Posterior cingulate gyrus (tissue), 11 donors: Measurements from ENCODE around the gene MNDA.
A peak's percentile ranks its signal among the peaks of the same experiment; 100 is the strongest.

Source experiments
- DNase-seq, 10 donors: peaks; one replicate each; pipeline versions ENCODE4 v3.0.0 to v3.0.0-alpha.2; 2020 to 2021; ENCODE audit warnings: mixed read lengths in 3 of 10
- intact Hi-C: fragments of 100-400 bp; cut with DNase I; formaldehyde crosslinking; loops from one replicate; pipeline ENCODE4 v1.15.1; 2023

MNDA gene

DNA sequence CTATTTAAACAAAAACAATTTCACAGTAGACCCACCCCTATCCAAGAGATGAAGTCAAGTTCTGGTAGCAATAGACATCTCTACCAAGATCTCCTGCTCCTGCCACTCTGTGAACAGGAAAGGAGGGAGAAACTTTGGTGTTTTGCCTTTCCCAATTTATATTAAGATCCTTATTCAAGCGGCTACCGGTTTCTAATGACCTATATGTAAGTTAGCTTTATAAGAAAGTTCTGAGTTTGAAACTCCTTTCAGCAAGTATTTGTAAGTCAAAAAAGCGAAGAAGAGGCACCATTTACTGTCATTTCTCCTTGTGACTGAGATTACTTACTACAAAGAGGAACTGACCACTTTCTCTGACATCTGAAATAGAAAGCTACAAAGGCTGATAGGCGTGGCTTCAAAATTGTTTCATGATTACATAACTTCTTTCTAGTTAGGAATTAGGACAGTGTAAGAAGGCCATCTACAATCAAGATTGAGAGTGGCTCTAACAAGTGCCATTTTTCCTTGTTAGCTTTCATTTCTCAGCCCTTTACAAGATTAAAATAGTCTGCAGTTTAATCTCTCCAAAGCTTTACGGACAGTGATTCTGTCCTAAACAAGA lies at the start of gene MNDA:
Gene MNDA (plus strand): TSS at position 448 of the 604 bp plus-strand sequence. CDS start 10,803 bp downstream, outside the sequence.
- intact Hi-C loops = no loop called here
- DNase-seq = no peak

DNA sequence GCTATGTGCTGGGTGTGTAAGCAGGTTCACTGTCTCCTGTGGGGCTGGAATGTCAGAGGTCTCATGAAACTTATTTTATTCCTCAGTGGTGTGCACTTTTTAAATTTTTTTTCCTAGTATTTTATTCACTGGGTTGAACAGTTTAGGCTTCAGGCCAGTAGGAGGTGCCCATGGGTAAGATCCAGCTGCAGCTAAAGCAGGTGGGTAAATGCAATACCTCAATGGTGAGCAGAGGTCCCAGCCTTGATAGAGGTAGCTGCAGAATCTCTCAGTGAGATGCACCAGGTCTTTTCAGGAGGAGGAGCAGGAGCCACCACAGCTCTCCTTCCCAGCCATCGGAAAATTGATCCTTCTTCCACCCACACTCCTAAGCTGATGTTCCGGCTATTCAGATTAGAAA lies 37.5 kb upstream of the MNDA start:
- no peak for DNase-seq
- intact Hi-C loops = no loop called here

DNA sequence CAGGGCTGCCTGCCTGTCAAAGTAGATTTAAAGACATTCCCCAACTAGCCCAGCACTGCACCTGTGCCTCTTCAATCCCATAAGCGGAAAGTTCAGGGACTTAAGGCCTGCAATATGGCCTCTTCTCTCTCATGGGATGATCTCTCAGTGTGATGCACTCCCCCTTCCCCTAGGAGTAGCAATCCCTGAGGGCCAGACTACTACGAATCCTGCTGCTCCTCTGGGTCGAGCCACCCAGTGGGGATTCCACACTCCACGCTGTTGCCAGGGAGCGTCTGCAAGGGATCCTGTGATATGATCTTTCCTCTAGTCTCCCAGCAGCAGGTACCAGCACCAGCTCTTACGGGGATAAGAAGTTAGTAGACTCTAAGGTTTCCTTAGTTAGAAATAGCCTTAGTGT lies 36.9 kb upstream of the MNDA start:
- intact Hi-C loops = no loop called here
- no peak for DNase-seq

DNA sequence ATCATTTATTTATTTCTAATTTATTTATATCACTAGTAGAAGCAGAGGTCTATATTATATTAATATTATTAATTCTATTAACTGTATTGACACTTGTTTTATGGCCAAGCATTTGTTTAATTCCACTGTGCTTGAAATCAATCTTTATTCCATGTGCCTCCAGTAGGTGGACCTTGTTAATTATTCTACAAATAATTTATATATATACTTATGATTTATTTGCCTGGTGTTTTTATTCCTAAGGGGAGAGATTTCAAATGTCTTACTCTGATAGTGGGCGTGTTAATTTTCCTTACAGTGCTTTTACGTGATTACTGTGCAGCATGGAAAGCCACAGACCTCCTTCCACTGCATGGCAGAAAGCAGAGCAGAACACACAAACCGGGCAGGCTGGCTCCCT lies 32.6 kb upstream of the MNDA start:
- DNase-seq = no peak
- intact Hi-C loops = no loop called here

DNA sequence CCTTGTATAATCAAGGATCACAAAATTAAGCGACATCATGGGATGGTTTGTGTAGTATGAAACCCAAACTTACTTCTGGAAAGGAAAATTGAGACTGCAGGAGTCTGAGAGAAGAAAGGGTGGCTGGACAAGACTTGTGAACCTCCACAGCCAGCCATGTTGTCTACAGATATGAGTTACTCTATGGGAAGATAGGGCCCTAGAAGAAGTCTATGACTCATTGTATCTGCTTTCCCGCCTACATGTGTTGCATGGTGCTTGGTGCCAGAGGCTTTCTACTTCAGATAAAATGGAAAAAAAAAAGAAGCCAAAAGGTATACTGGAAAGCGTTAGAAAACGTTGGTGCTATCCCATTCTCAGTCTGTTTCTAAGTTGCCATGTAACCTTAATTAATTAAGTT lies 31.5 kb upstream of the MNDA start:
- intact Hi-C loops = no loop called here
- no peak for DNase-seq

DNA sequence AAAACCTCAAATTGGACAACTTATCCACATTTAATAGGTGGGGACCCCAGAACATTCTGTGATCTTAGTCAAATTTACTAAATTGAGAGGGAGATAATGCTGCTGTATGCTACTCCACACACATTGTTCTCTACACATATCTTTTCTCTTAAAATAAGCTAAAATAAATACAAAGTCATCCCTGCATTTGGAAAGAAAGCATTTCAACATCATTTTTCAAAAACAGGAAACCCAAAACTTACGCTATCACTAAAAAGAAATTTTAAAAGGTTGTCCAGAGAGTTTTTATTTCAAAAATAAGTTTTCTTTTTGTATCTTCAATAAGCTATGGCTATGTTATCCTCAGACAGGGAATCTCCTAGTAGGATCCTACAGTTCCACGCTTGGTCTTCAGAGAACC lies 30.6 kb upstream of the MNDA start:
- DNase-seq = no peak
- intact Hi-C loops = no loop called here

DNA sequence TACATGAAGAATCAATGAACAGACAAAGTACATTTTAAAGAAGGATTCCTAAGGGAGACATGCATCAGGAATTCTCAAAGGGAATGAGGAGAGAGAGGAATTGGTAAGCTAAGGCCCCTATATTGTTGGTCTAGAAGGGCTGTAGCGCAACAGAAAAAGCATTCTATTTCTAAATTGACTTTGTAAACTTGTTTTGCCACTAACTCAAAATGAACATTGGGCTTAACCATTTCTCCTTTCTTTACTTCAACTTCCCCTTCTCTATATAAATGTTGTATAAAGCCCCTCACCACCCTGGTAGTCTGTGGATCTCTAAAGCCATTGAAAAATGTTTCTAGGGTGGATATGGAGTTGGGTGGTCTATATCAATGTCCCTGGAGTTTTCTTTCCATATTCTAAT lies 29.8 kb upstream of the MNDA start:
- intact Hi-C loops = no loop called here
- no peak for DNase-seq

DNA sequence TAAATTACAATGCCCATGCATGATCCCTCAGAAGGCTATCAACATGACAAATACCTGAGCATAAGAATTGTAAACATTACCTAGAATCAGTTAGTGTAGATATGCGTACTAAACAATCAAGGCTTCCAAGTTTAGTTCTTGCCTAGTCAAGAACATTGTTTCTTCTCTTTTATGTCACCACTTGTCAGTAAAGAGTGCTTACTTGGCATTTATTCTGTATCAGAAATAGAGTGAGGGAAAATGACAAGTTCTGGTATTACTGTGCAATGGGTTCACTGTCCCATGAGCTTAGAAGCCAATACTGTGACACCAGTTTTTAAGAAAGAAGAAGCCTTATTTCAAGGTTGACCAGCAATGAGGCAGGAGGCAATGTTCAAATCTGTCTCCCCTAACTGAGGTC lies 27.5 kb upstream of the MNDA start:
- no peak for DNase-seq
- intact Hi-C loops = no loop called here

DNA sequence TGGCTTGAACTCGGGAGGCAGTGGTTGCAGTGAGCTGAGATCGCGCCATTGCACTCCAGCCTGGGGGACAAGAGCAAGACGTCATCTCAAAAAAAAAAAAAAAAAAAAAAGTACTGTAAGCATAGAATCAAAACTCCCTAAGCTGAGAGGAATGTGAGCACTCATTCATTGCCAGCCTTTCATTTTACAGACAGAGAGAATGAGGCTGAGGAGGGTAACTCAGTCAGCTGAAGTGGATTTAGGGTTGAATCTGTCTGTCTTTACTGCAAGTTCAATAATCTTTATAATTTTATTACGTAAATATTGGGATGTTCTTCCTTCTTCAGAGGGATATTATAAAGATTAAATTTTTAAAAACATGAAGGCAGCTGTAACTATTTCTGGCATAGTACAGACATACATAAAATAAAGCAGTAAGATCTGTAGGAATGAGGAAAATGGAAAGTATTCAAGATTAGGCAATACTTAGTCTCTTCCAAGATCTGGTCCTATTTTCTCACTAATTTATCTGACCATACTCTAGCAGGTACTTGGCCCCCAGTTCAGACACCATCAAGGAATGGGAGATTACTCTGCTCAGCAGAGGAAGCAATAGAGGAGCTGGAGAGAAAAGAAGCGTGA lies 24.1 kb upstream of the MNDA start:
- intact Hi-C loops = no loop called here

DNA sequence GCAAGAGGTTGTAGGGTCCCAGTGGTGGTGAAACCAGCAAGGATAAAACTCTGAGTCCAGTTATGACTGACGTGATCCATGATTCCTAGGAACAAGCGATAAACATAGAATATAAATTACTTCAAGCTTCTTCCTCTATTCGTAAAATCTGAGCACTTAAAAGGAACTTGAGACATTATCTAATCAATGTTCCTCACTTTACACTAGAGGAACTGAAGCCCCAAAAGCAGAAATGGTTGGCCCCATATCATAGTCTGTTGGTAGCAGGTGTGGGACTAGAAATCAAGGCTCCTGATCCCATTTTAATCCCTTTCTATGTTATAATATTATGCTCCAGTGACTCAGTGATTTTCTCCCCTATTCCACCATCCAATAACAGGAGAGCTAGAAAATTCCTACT lies 21.9 kb upstream of the MNDA start:
- intact Hi-C loops = no loop called here
- no peak for DNase-seq

More for the DNA sequence above, 24.1 kb upstream of the MNDA start:
- no peak for DNase-seq

DNA sequence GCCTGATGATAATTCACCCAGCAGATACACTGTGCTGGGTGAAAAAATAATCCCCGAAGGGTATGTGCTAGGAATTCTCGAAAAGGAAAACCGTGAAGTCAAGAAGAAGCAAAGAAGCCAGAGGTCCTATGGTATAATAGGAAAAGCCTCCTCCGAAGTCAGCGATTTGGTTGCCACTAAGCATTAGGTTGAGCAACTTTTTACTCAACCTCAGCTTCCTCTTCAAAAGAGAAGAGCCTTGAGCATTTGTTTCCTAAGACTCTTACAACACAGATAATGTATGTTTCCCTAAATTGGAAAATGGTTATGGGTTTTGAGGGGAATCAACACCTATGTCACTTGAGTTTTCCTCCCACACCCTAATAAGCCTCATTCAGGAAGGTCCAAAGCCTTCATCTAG lies 21.3 kb upstream of the MNDA start:
- no peak for DNase-seq
- intact Hi-C loops = no loop called here

DNA sequence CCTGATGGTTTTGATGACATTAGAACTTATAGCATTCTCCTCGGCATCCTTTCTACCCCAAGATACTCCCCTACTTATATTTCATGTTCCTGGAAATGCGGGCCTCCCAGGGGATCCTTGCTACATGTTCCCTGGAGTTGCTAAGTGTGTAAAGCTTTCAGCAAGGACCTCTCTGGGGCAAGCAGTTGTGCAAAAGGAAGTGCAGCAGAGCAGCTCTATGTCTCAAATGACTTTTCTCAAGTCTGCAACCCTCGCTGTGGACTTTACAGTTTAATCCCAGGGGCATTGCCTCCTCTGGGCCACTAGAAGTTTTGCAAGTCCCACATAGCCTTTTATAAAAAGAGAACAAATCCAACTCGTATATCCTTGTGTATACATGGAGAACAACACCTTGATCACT lies 20.8 kb upstream of the MNDA start:
- intact Hi-C loops = no loop called here
- DNase-seq = no peak

DNA sequence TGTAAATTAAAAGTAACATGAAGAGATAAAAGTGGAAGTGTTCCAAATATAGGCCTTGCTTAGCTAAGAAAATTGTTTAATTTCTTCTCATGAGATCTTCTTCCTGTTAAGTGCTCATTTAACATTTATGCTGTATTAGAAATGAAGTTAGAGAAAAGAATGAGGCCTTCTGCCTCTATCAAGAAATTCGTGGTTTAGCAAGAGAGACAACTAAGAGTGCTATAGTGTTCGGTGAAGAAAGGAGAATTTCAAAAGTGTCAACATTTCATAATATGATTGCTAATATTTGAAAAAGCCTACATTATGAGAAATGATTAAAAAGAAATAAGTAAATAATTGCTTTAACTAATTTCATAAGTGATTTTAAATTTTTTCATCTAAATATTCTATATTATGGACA lies 18.8 kb upstream of the MNDA start:
- DNase-seq = no peak
- intact Hi-C loops = no loop called here

DNA sequence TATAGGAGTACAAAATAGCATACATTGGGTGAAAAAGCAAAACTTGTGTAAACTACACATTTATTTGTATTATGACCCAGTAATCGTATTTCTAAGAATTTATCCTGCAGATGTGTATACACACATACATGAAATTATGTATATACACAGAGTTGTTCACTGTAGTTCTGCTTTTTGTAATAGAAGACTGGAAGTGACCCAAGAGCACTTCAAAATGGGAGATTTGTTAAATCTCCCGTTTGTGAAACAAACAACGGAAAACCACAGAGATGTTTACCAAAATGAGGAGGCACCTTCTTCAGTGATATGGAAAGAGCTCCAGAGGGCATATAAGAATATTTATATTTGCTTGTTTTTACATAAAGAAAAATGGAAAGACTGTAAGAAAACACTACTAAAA lies 18.0 kb upstream of the MNDA start:
- DNase-seq = no peak
- intact Hi-C loops = no loop called here

DNA sequence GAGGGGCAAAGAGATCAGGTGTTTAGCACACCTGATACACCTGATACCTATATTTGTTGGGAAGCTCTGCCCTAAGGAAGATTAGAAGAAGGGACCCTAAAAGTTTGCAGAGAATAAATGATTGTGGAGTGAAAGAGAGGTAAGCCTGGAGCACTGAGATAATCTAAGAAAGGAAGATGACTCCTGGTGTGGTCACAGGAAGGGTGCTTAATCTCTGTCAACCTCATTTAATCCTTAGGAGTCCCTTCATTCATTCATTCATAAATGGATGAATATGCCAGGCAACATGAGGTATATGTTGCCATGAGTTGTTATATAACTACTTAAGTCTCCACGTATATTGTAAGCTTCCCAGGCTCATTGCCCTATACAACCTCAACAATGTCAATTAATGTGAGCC lies 16.2 kb upstream of the MNDA start:
- no peak for DNase-seq
- intact Hi-C loops = no loop called here

DNA sequence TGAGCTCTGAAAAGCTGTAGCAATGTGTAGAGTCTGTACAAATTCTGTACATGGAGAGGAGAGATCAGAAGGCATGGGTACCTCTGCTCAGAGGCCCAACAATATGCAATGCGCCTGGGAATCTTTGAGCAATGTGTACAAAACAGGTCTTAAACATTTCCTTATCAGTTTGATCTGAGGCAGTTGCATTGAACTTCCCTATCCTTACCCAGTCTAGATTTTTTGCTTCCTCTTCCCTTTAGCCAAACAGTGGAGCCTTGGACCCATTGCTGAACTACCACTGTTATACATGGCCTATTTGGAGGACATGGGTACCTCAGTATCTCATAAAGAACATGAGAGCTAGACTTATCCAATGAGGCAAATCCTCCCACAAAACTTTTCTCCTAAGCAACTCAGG lies 12.6 kb upstream of the MNDA start:
- DNase-seq = no peak
- intact Hi-C loops = no loop called here

DNA sequence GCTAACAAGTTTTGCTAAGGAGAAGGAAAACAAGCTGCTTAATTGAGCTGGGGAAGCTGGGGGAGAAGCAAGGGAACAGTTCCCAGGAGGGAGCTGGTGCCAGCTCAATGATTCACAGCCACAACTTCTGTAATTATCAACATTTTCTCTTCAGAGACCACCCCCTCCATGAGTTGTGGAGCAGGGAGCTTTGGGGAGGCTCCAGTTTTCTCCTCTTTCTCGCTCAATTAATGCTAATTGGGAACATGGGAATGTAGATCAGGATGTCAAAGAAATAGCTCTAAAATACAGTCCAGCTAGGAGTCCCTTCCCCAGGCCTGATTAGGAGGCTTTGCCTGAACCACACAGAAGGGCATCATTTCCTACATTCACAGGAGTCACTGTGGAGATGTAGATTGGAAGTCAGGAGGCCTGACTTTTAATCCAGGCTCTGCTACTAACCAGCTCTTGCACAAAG lies 12.1 kb upstream of the MNDA start:
- intact Hi-C loops = no loop called here
- peak in 6 of 10 donors; percentile 15 to 82 (median 46) for DNase-seq

DNA sequence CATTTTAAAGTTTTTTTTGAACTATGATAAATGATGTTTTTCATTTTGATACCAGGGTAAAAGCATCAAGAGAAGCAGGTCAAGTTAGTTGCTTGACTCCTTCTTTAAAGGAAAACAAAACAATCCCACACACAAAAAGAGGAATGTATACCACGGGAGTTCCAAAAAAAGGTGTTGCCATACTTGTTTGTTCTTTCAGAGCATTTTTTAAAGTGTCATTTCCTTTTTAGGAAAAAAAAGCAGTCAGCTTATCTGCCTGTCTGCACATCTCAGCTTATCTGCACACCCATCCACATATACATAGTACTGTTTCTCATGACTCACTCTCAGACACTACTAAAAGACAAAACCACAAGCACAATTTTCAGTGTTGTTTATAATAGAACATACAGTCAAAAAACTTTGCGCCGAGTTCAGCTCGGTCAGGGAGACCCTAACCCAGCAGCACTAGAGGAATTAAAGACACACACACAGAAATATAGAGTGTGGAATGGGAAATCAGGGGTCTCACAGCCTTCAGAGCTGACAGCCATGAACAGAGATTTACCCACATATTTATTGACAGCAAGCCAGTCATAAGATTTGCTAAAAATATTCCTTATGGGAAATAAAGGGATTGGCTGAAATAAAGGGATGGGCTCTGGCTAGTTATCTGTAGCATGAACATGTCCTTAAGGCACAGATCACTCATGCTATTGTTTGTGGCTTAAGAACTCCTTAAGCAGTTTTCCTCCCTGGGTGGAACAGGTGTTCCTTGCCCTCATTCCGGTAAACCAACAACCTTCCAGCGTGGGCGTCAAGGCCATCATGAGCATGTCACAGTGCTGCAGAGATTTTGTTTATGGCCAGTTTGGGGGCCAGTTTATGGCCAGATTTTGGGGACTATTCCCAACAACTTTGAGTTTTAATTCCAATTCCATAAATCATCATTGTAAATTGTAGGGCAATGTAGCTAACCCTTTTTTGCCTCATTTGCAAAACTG lies 11.4 kb upstream of the MNDA start:
- intact Hi-C loops = no loop called here
- no peak for DNase-seq

DNA sequence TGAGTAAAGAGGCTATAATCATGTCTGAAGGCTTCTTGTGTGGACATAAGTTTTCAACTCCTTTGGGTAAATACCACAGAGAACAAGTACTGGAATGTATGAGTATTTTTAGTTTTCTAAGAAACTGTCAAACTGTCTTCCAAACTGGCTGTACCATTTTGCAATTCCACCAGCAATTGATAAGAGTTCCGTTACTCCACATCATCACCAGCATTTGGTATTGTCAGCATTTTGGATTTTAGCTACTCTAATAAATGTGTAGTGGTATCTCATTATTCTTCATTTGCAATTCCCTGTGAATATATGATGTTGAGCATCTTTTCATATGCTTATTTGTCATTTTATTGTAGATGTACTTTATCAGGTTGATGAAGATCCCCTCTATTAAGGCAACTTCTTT lies 9.4 kb upstream of the MNDA start:
- no peak for DNase-seq
- intact Hi-C loops = no loop called here

DNA sequence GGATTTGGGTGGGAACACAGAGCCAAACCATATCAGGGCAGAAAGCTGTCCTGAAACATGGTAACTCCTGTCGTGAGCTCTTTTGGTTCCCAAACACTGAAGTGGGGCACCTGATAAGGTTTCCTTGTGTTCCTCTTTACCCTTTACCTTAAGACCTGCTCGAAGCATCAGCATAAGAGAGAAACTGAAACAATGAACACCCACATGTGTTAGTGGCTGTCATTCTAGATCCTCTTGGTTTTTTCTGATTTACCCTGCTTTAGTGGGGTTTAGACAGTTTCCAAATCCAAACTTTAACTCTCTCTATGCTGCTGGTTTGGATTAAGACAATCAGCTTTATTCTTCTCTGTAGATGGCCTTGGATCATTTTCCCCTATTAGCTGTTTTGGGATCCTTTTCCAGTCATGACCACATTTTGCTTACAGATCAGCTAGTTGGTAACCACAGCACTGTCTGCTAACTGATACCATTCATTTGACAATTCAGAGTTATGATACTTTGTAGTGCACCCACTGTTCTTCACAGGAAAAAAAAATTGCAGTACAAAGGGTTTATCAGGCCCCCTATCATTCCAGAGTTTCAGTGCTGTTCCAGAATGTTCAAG lies 975 bp upstream of the MNDA start:
- intact Hi-C loops = no loop called here
- DNase-seq = no peak

DNA sequence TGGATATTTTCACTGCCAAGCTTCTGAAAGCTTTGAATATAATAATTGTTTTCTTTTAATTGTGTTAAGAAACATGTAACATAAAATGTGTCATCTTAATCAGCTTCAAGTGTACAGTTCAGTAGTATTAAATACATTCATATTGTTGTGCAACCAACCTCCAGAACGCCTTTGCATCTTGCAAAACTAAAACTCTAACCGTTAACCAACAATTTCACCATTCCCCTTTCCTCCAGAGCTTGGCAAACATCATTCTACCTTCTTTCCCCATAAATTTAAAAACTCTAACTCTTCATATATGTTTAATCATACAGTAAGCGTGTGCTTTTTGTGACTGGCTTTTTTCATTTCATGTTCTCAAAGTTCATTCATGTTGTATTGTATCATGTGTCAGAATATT lies 2.1 kb downstream of the MNDA start:
- intact Hi-C loops = no loop called here
- DNase-seq = no peak
